H1 (cell line): Measurements from ENCODE around the gene STK11.

Source experiments
- BRCA1 ChIP-seq: IDR thresholded peaks from 2 replicates; pipeline ENCODE4 v1.6.1; 2012; ENCODE audit warnings: low read depth, low read length, improper control_type of control experiment
- CHD2 ChIP-seq: IDR thresholded peaks from 2 replicates; pipeline ENCODE4 v1.6.1; 2012; ENCODE audit warnings: low read length, improper control_type of control experiment
- CREB1 ChIP-seq: IDR thresholded peaks from 2 replicates; pipeline ENCODE4 v1.6.1; 2012; ENCODE audit warnings: inconsistent platforms
- CTCF ChIP-seq, 3 experiments: IDR thresholded peaks; 1 replicate in 2 of 3; 2 replicates in 1 of 3; pipeline versions ENCODE4 v1.5.1 to v1.6.1; 2011; ENCODE audit warnings: low read length in 3 of 3, mild to moderate bottlenecking in 3 of 3, inconsistent platforms in 2 of 3, low read depth in 1 of 3, moderate library complexity in 1 of 3; ENCODE audit not compliant: insufficient read depth in 1 of 3; ENCODE audit errors: control extremely low read depth in 1 of 3
- EP300 ChIP-seq, 2 experiments: IDR thresholded peaks; 1 replicate in 1 of 2; 2 replicates in 1 of 2; pipeline ENCODE4 v1.6.1; 2011 to 2012; ENCODE audit warnings: low read depth in 2 of 2, low read length in 2 of 2, mild to moderate bottlenecking in 2 of 2, borderline replicate concordance in 1 of 2, inconsistent platforms in 1 of 2, moderate library complexity in 1 of 2
- GABPA ChIP-seq: IDR thresholded peaks from 2 replicates; pipeline ENCODE4 v1.6.1; 2011; ENCODE audit warnings: mild to moderate bottlenecking, low read length, moderate library complexity, borderline replicate concordance; ENCODE audit not compliant: insufficient read depth
- HDAC2 ChIP-seq, 2 experiments: fragments of 300-600 bp in 1 of 2; sonication (generic) in 1 of 2; IDR thresholded peaks; 2 replicates each; pipeline ENCODE4 v1.6.1; 2011 to 2012; ENCODE audit warnings: low read depth in 2 of 2, low read length in 2 of 2, mild to moderate bottlenecking in 2 of 2, moderate library complexity in 2 of 2, borderline replicate concordance in 1 of 2, inconsistent platforms in 1 of 2
- MAX ChIP-seq: IDR thresholded peaks from 2 replicates; pipeline ENCODE4 v1.6.1; 2012; ENCODE audit warnings: inconsistent platforms
- NANOG ChIP-seq: IDR thresholded peaks from 2 replicates; pipeline ENCODE4 v1.6.1; 2011; ENCODE audit warnings: low read length, low read depth, mild to moderate bottlenecking, inconsistent platforms; ENCODE audit not compliant: insufficient read depth, poor library complexity, severe bottlenecking
- NRF1 ChIP-seq: IDR thresholded peaks from 2 replicates; pipeline ENCODE4 v1.6.1; 2011; ENCODE audit warnings: mild to moderate bottlenecking, low read depth, low read length, improper control_type of control experiment
- POLR2AphosphoS5 ChIP-seq: IDR thresholded peaks from 2 replicates; pipeline ENCODE4 v1.6.1; 2011; ENCODE audit warnings: low read depth, low read length
- RAD21 ChIP-seq, 2 experiments: IDR thresholded peaks in 1 of 2; conservative IDR thresholded peaks in 1 of 2; 2 replicates each; pipeline ENCODE4 v1.6.1; 2011; ENCODE audit warnings: low read depth in 2 of 2, low read length in 2 of 2, improper control_type of control experiment in 1 of 2, inconsistent platforms in 1 of 2, mild to moderate bottlenecking in 1 of 2, moderate library complexity in 1 of 2
- TEAD4 ChIP-seq: IDR thresholded peaks from 2 replicates; pipeline ENCODE4 v1.6.1; 2012; ENCODE audit warnings: low read depth, low read length, inconsistent platforms, mixed read lengths

GRCh38 chr19:1221904-1222255 is 16.3 kb downstream of the STK11 start:
- TF ChIP-seq NRF1: no peak
- TF ChIP-seq CTCF (IDR thresholded peaks at IDR 0.05; ENCODE audit: control extremely low read depth in 1 of 3, insufficient read depth in 1 of 3, low read depth in 1 of 3, low read length in 3 of 3): no peak
- TF ChIP-seq HDAC2 (IDR thresholded peaks at IDR 0.05; ENCODE audit: borderline replicate concordance in 1 of 2, low read depth in 2 of 2, low read length in 2 of 2): no peak
- no peak for TF ChIP-seq POLR2AphosphoS5
- no peak for TF ChIP-seq EP300 (IDR thresholded peaks at IDR 0.05; ENCODE audit: borderline replicate concordance in 1 of 2, low read depth in 2 of 2, low read length in 2 of 2)
- TF ChIP-seq NANOG: no peak
- TF ChIP-seq CREB1: no peak
- no peak for TF ChIP-seq CHD2
- TF ChIP-seq MAX: no peak
- no peak for TF ChIP-seq TEAD4
- TF ChIP-seq GABPA: no peak
- TF ChIP-seq BRCA1: no peak
- no peak for TF ChIP-seq RAD21 (IDR thresholded peaks at IDR 0.05 in 1 of 2, conservative IDR thresholded peaks at IDR 0.05 in 1 of 2; ENCODE audit: low read depth in 2 of 2, low read length in 2 of 2)
